HepG2 (cell line): ENCODE measurements around the gene SPTB. TPM values are rescaled to one million over a fixed set of nuclear protein-coding genes. Genes with fewer than 3 reads are reported as not detected.
A peak's percentile ranks its signal among the peaks of the same experiment; 100 is the strongest.

Experiments
- CCDC6 ChIP-seq: sonication (generic); formaldehyde crosslinking; IDR thresholded peaks from 2 replicates; pipeline ENCODE4 v1.8.1; 2022; ENCODE audit warnings: mild to moderate bottlenecking, missing genetic modification reagents, moderate library complexity
- HOXA3 ChIP-seq: sonication (generic); formaldehyde crosslinking; IDR thresholded peaks from 2 replicates; pipeline ENCODE4 v1.5.0; 2020; ENCODE audit warnings: missing genetic modification reagents
- SRSF9 ChIP-seq: fragments of 200-400 bp; formaldehyde crosslinking; IDR thresholded peaks from 2 replicates; pipeline ENCODE4 v1.6.1; 2018; ENCODE audit warnings: borderline replicate concordance, mild to moderate bottlenecking, low read depth, low read length; ENCODE audit not compliant: insufficient read depth, poor library complexity, severe bottlenecking
- TOE1 ChIP-seq: sonication (generic); formaldehyde crosslinking; IDR thresholded peaks from 2 replicates; pipeline ENCODE4 v1.4.0; 2020; ENCODE audit warnings: mild to moderate bottlenecking, missing genetic modification reagents
- ZSCAN30 ChIP-seq: sonication (generic); formaldehyde crosslinking; IDR thresholded peaks from 2 replicates; pipeline ENCODE4 v1.5.0; 2020; ENCODE audit warnings: mild to moderate bottlenecking, missing genetic modification reagents
- polyA plus RNA-seq, 8 experiments: library from polyadenylated mRNA; depleted of rRNA in 3 of 8; stranded (reverse) in 7 of 8; unstranded in 1 of 8; fragments of >200 nt; fragmentation: Illumina TruSeq in 4 of 8; extraction: Trizol in 4 of 8; gene quantifications; 2 replicates each; pipeline versions ENCODE4 v1.2.1 to v1.2.3, GENCODE V29; 2011 to 2016; ENCODE audit warnings: low read depth in 4 of 8, missing spikeins in 1 of 8, mixed read lengths in 1 of 8; ENCODE audit not compliant: insufficient read depth in 1 of 8
- total RNA-seq, 5 experiments: library from RNA; depleted of rRNA; stranded (reverse); fragments of >200 nt; fragmentation: Illumina TruSeq; extraction: Trizol; gene quantifications; 2 replicates each; pipeline ENCODE4 v1.2.3, GENCODE V29; 2016; ENCODE audit warnings: low read depth in 1 of 5
- TF ChIP-seq, protein P1 (sequence below): sonication (generic); formaldehyde crosslinking; conservative IDR thresholded peaks from 2 replicates; pipeline ENCODE4 v1.8.1; 2023; ENCODE audit warnings: missing genetic modification reagents
- TF ChIP-seq, protein P2 (sequence below): sonication (generic); formaldehyde crosslinking; conservative IDR thresholded peaks from 2 replicates; pipeline ENCODE4 v1.8.0; 2022; ENCODE audit warnings: low read depth, missing genetic modification reagents
- TF ChIP-seq, protein P3 (sequence below): sonication (generic); formaldehyde crosslinking; IDR thresholded peaks from 2 replicates; pipeline ENCODE4 v1.4.0; 2020; ENCODE audit warnings: low read depth, missing genetic modification reagents
- TF ChIP-seq, protein P4 (sequence below): sonication (generic); formaldehyde crosslinking; IDR thresholded peaks from 2 replicates; pipeline ENCODE4 v1.8.1; 2023; ENCODE audit warnings: mild to moderate bottlenecking, missing genetic modification reagents

The SPTB gene
- total and polyA plus RNA-seq, 2 of the 13 experiments (the other 11 are each of a cell fraction or from before 2014, with no cell fraction given) = 0.01 to 0.02 TPM

DNA sequence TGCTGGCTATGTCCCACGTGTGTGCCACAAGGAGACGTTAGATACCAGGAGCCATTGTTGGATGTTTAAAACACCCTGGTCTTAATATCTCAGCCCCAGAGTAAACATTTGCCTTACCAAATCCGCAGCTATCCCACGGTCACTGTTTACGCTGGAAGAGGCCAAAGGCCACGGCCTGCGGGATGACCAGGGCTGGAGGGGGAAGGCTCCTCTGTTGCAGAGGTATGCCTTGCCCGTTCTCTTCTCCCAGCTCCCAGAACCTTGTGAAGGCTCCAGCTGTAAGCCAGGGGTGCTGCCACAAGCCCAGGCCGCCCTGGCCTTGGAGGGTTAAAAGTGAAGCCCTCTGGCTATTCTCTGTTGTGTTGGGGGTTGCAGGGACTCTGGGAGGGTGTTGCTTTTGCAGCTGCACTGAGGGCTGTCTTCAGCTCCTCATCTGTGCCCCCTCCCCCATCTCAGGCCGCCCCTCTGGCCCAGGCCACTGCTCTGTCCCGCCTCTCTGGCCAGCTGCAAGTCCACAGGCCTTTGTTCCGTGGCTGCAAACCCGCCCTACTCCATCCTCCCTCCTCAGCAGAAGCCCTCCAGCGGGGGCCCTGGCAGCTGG is 173.0 kb downstream of the SPTB start (continued):
- TF ChIP-seq, protein P1, sequence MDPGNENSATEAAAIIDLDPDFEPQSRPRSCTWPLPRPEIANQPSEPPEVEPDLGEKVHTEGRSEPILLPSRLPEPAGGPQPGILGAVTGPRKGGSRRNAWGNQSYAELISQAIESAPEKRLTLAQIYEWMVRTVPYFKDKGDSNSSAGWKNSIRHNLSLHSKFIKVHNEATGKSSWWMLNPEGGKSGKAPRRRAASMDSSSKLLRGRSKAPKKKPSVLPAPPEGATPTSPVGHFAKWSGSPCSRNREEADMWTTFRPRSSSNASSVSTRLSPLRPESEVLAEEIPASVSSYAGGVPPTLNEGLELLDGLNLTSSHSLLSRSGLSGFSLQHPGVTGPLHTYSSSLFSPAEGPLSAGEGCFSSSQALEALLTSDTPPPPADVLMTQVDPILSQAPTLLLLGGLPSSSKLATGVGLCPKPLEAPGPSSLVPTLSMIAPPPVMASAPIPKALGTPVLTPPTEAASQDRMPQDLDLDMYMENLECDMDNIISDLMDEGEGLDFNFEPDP (CRISPR knock-in tag) = 0 out of 2 replicates have a peak, but pooled peaks have one; percentile 79
- TF ChIP-seq, protein P2, sequence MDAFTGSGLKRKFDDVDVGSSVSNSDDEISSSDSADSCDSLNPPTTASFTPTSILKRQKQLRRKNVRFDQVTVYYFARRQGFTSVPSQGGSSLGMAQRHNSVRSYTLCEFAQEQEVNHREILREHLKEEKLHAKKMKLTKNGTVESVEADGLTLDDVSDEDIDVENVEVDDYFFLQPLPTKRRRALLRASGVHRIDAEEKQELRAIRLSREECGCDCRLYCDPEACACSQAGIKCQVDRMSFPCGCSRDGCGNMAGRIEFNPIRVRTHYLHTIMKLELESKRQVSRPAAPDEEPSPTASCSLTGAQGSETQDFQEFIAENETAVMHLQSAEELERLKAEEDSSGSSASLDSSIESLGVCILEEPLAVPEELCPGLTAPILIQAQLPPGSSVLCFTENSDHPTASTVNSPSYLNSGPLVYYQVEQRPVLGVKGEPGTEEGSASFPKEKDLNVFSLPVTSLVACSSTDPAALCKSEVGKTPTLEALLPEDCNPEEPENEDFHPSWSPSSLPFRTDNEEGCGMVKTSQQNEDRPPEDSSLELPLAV = no peak
- TF ChIP-seq, protein P3, sequence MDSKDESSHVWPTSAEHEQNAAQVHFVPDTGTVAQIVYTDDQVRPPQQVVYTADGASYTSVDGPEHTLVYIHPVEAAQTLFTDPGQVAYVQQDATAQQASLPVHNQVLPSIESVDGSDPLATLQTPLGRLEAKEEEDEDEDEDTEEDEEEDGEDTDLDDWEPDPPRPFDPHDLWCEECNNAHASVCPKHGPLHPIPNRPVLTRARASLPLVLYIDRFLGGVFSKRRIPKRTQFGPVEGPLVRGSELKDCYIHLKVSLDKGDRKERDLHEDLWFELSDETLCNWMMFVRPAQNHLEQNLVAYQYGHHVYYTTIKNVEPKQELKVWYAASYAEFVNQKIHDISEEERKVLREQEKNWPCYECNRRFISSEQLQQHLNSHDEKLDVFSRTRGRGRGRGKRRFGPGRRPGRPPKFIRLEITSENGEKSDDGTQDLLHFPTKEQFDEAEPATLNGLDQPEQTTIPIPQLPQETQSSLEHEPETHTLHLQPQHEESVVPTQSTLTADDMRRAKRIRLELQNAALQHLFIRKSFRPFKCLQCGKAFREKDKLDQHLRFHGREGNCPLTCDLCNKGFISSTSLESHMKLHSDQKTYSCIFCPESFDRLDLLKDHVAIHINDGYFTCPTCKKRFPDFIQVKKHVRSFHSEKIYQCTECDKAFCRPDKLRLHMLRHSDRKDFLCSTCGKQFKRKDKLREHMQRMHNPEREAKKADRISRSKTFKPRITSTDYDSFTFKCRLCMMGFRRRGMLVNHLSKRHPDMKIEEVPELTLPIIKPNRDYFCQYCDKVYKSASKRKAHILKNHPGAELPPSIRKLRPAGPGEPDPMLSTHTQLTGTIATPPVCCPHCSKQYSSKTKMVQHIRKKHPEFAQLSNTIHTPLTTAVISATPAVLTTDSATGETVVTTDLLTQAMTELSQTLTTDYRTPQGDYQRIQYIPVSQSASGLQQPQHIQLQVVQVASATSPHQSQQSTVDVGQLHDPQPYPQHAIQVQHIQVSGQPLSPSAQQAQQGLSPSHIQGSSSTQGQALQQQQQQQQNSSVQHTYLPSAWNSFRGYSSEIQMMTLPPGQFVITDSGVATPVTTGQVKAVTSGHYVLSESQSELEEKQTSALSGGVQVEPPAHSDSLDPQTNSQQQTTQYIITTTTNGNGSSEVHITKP = peak; percentile 30; the same call in 1 of the 2 replicates
- no peak for TF ChIP-seq SRSF9
- TF ChIP-seq, protein P4, sequence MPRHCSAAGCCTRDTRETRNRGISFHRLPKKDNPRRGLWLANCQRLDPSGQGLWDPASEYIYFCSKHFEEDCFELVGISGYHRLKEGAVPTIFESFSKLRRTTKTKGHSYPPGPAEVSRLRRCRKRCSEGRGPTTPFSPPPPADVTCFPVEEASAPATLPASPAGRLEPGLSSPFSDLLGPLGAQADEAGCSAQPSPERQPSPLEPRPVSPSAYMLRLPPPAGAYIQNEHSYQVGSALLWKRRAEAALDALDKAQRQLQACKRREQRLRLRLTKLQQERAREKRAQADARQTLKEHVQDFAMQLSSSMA = no peak
- no peak for TF ChIP-seq TOE1 (CRISPR knock-in tag)
- TF ChIP-seq CCDC6 (CRISPR knock-in tag) = no peak
- no peak for TF ChIP-seq ZSCAN30
- TF ChIP-seq HOXA3 (CRISPR knock-in tag) = peak; percentile 33; the same call in 1 of the 2 replicates
- TF ChIP-seq, all 625 proteins: peak for 132
